HepG2 (cell line): ENCODE data around the gene OSTF1. TPM values are rescaled to one million over a fixed set of nuclear protein-coding genes. Genes with fewer than 3 reads are reported as not detected.

ENCODE experiments used
- ATAC-seq: fragments of 200-7000 bp; cut with Tn5 transposase; 3 replicates; pipeline ENCODE4 v1.9.1; 2020; ENCODE audit warnings: mild to moderate bottlenecking, moderate library complexity
- BruUV-seq: library from RNA; stranded (reverse); fragments of 400-500 nt; replicated peaks from 2 replicates; lab custom pipeline; 2021; lab: Mats Ljungman, UMichigan
- CTCF ChIA-PET: fragments of 300-600 bp; formaldehyde crosslinking; extraction: SDS; loops from one replicate; lab custom pipeline; 2021; ENCODE audit warnings: low total read pairs, inconsistent platforms, low intra/inter-chr PET ratio; lab: Yijun Ruan, JAX
- POLR2A ChIA-PET: fragments of 350-600 bp; sonication (Branson Sonifier 250); formaldehyde crosslinking; loops from one replicate; lab custom pipeline; 2020; ENCODE audit warnings: antibody characterized with exemption, inconsistent platforms; lab: Yijun Ruan, JAX
- DNase-seq: peaks from one replicate; pipeline ENCODE4 v3.0.0-alpha.2; 2015; ENCODE audit warnings: low spot score
- FAIRE-seq: peaks from 3 replicates; lab custom pipeline; 2011; peaks lifted over from hg19 to GRCh38; lab: Jason Lieb, UNC
- H2AFZ ChIP-seq: one replicate; pipeline ENCODE4 v1.6.1; 2011; ENCODE audit warnings: low read length, inconsistent platforms
- H3K27ac ChIP-seq: fragments of 300-600 bp; 3 replicates; pipeline ENCODE4 v1.8.0; 2011; ENCODE audit warnings: mixed run types, mild to moderate bottlenecking, mixed read lengths, low read length, inconsistent platforms; ENCODE audit not compliant: insufficient read depth; ENCODE audit errors: extremely low read length
- H3K27me3 ChIP-seq, 2 experiments: fragments of 200-600 bp in 1 of 2; 2 replicates in 1 of 2; 3 replicates in 1 of 2; pipeline versions ENCODE4 v1.6.0 to v1.8.0; 2011; ENCODE audit warnings: low read length in 2 of 2, mild to moderate bottlenecking in 2 of 2, moderate library complexity in 2 of 2, inconsistent platforms in 1 of 2; ENCODE audit not compliant: insufficient read depth in 2 of 2, control insufficient read depth in 1 of 2
- H3K36me3 ChIP-seq, 2 experiments: fragments of 200-600 bp in 1 of 2; replicated peaks in 1 of 2; 2 replicates in 1 of 2; 3 replicates in 1 of 2; pipeline versions ENCODE4 v1.5.1 to v1.8.0; 2011; ENCODE audit warnings: low read length in 2 of 2, inconsistent platforms in 1 of 2; ENCODE audit not compliant: insufficient read depth in 2 of 2, control insufficient read depth in 1 of 2
- H3K4me1 ChIP-seq: 2 replicates; pipeline ENCODE4 v1.5.1; 2012; ENCODE audit warnings: low read length, inconsistent platforms; ENCODE audit not compliant: insufficient read depth
- H3K4me2 ChIP-seq: 2 replicates; pipeline ENCODE4 v1.6.0; 2011; ENCODE audit warnings: low read depth, low read length, inconsistent platforms
- H3K4me3 ChIP-seq, 3 experiments: fragments of 200-600 bp in 1 of 3; sonication (generic), shearing (Covaris generic) in 1 of 3; replicated peaks in 1 of 3; 2 replicates each; pipeline ENCODE4 v1.5.1; 2011 to 2016; ENCODE audit warnings: low read length in 3 of 3, inconsistent platforms in 2 of 3, low read depth in 2 of 3, mild to moderate bottlenecking in 2 of 3, control low read depth in 1 of 3, mixed read lengths in 1 of 3; ENCODE audit not compliant: insufficient read depth in 1 of 3
- H3K79me2 ChIP-seq: one replicate; pipeline ENCODE4 v1.6.1; 2011; ENCODE audit warnings: low read length, inconsistent platforms; ENCODE audit not compliant: insufficient read depth
- H3K9ac ChIP-seq: 2 replicates; pipeline ENCODE4 v1.6.0; 2011; ENCODE audit warnings: mild to moderate bottlenecking, low read depth, low read length, inconsistent platforms; ENCODE audit not compliant: insufficient read depth
- H3K9me3 ChIP-seq: 2 replicates; pipeline ENCODE4 v1.5.1; 2012; ENCODE audit warnings: mild to moderate bottlenecking, low read length
- H4K20me1 ChIP-seq: 2 replicates; pipeline ENCODE4 v1.6.0; 2011; ENCODE audit warnings: inconsistent platforms, mild to moderate bottlenecking, low read length, moderate library complexity; ENCODE audit not compliant: insufficient read depth
- ATF4 ChIP-seq, 2 experiments: fragments of 450-650 bp in 1 of 2; sonication (generic) in 1 of 2; formaldehyde crosslinking; IDR thresholded peaks; 2 replicates each; pipeline versions ENCODE4 v1.5.0 to v1.8.0; 2020 to 2022; ENCODE audit warnings: mild to moderate bottlenecking in 1 of 2, missing genetic modification reagents in 1 of 2
- ESRRA ChIP-seq: sonication (generic); formaldehyde crosslinking; IDR thresholded peaks from 2 replicates; pipeline ENCODE4 v1.5.1; 2020; ENCODE audit warnings: mild to moderate bottlenecking, low read depth, missing genetic modification reagents
- KAT8 ChIP-seq: IDR thresholded peaks from 2 replicates; pipeline ENCODE4 v1.6.1; 2016; ENCODE audit warnings: missing genetic modification reagents, missing compliant biosample characterization
- MTF2 ChIP-seq: sonication (generic); formaldehyde crosslinking; IDR thresholded peaks from 2 replicates; pipeline ENCODE4 v1.5.0; 2020; ENCODE audit warnings: missing genetic modification reagents, borderline replicate concordance
- NONO ChIP-seq, 2 experiments: fragments of 450-650 bp in 1 of 2; sonication (generic) in 1 of 2; formaldehyde crosslinking in 1 of 2; IDR thresholded peaks in 1 of 2; conservative IDR thresholded peaks in 1 of 2; 2 replicates each; pipeline versions ENCODE4 v1.6.1 to v1.8.0; 2017 to 2022; ENCODE audit warnings: mild to moderate bottlenecking in 1 of 2, missing genetic modification reagents in 1 of 2, moderate library complexity in 1 of 2
- PHB2 ChIP-seq: fragments of 450-650 bp; IDR thresholded peaks from 2 replicates; pipeline ENCODE4 v1.6.1; 2018; ENCODE audit not compliant: partially characterized antibody
- RAD21 ChIP-seq: fragments of 450-650 bp; formaldehyde crosslinking; IDR thresholded peaks from 2 replicates; pipeline ENCODE4 v1.5.0; 2020; ENCODE audit warnings: mild to moderate bottlenecking
- REXO4 ChIP-seq: sonication (generic); formaldehyde crosslinking; IDR thresholded peaks from 2 replicates; pipeline ENCODE4 v1.8.0; 2022; ENCODE audit warnings: missing genetic modification reagents, mild to moderate bottlenecking, borderline replicate concordance
- RXRB ChIP-seq: IDR thresholded peaks from 2 replicates; pipeline ENCODE4 v1.6.1; 2016; ENCODE audit warnings: borderline replicate concordance, missing genetic modification reagents, missing compliant biosample characterization
- SIX4 ChIP-seq: sonication (generic); formaldehyde crosslinking; IDR thresholded peaks from 2 replicates; pipeline ENCODE4 v1.4.0; 2020; ENCODE audit warnings: missing genetic modification reagents
- ZBTB3 ChIP-seq: sonication (generic); formaldehyde crosslinking; IDR thresholded peaks from 2 replicates; pipeline ENCODE4 v1.4.0; 2020; ENCODE audit warnings: low read depth, mild to moderate bottlenecking, moderate library complexity, missing genetic modification reagents, borderline replicate concordance
- ZBTB38 ChIP-seq: sonication (generic); formaldehyde crosslinking; IDR thresholded peaks from 2 replicates; pipeline ENCODE4 v1.5.1; 2020; ENCODE audit warnings: mild to moderate bottlenecking, missing genetic modification reagents
- ZFP82 ChIP-seq: sonication (generic); formaldehyde crosslinking; IDR thresholded peaks from 2 replicates; pipeline ENCODE4 v1.5.1; 2020; ENCODE audit warnings: mild to moderate bottlenecking, missing genetic modification reagents, borderline replicate concordance
- ZSCAN12 ChIP-seq: sonication (generic); formaldehyde crosslinking; IDR thresholded peaks from 2 replicates; pipeline ENCODE4 v1.9.0; 2021; ENCODE audit warnings: mild to moderate bottlenecking, missing genetic modification reagents
- WGBS: methylation state at CpG from one replicate; pipeline ENCODE4 v1.1.6; 2017; ENCODE audit warnings: low lambda C conversion rate; 5-methylcytosine and 5-hydroxymethylcytosine counted together
- in situ Hi-C: cut with HindIII; loops from 2 replicates; pipeline ENCODE4 v1.10.0; 2017; ENCODE audit warnings: low pct_unique_long_range_greater_than_20kb; ENCODE audit not compliant: extremely low pct_ligation_motif_present
- intact Hi-C: fragments of 100-400 bp; cut with micrococcal nuclease; formaldehyde crosslinking; loops from one replicate; pipeline ENCODE4 v1.10.0; 2022; ENCODE audit not compliant: unreplicated experiment
- polyA plus RNA-seq, 8 experiments: library from polyadenylated mRNA; depleted of rRNA in 3 of 8; stranded (reverse) in 7 of 8; unstranded in 1 of 8; fragments of >200 nt; fragmentation: Illumina TruSeq in 4 of 8; extraction: Trizol in 4 of 8; gene quantifications; 2 replicates each; pipeline versions ENCODE4 v1.2.1 to v1.2.3, GENCODE V29; 2011 to 2016; ENCODE audit warnings: low read depth in 4 of 8, missing spikeins in 1 of 8, mixed read lengths in 1 of 8; ENCODE audit not compliant: insufficient read depth in 1 of 8
- total RNA-seq, 5 experiments: library from RNA; depleted of rRNA; stranded (reverse); fragments of >200 nt; fragmentation: Illumina TruSeq; extraction: Trizol; gene quantifications; 2 replicates each; pipeline ENCODE4 v1.2.3, GENCODE V29; 2016; ENCODE audit warnings: low read depth in 1 of 5
- TF ChIP-seq, protein P1 (sequence below): sonication (generic); formaldehyde crosslinking; IDR thresholded peaks from 2 replicates; pipeline ENCODE4 v1.5.0; 2020; ENCODE audit warnings: mild to moderate bottlenecking, low read depth, missing genetic modification reagents, borderline replicate concordance

The OSTF1 gene
- total and polyA plus RNA-seq, 2 of the 13 experiments (the other 11 are each of a cell fraction or from before 2014, with no cell fraction given): 16.8 to 39.0 TPM

GRCh38 chr9:75146229-75146628 is 57.9 kb downstream of the OSTF1 start:
- no peaks in the 10 kb centered on the region for H3K79me2 ChIP-seq
- no peak for DNase-seq
- H3K9me3 ChIP-seq: no peaks in the 10 kb centered on the region
- H3K4me2 ChIP-seq: no peak overlapping the region
- H3K4me3 ChIP-seq: no peak overlapping the region
- ChIA-PET POLR2A (no interaction called here), CTCF (no interaction called here)
- H3K36me3 ChIP-seq: peaks cover 0 to 21% of the 10 kb centered on the region in 2 experiments; a peak in 3 of 5 replicates
- FAIRE-seq: no peak
- ATAC-seq: no peak
- no peak overlapping the region for H2AFZ ChIP-seq
- H4K20me1 ChIP-seq: no peaks in the 10 kb centered on the region
- no TSS peak for BruUV-seq
- in situ Hi-C loops: no loop called here
- H3K9ac ChIP-seq: no peak overlapping the region
- H3K27me3 ChIP-seq: no peaks in the 10 kb centered on the region
- 97% methylated on average over 3 of the region's 3 CpGs for WGBS
- no peak for TF ChIP-seq RAD21 (CRISPR knock-in tag)
- no peak for TF ChIP-seq ZBTB3 (CRISPR knock-in tag)
- TF ChIP-seq, protein P1, sequence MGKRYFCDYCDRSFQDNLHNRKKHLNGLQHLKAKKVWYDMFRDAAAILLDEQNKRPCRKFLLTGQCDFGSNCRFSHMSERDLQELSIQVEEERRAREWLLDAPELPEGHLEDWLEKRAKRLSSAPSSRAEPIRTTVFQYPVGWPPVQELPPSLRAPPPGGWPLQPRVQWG (CRISPR knock-in tag): no peak
- TF ChIP-seq REXO4 (CRISPR knock-in tag): no peak
- no peak for TF ChIP-seq NONO (IDR thresholded peaks at IDR 0.05)
- no peak for TF ChIP-seq NONO (CRISPR knock-in tag; conservative IDR thresholded peaks at IDR 0.05)
- TF ChIP-seq PHB2: no peak
- no peak for TF ChIP-seq RXRB
- TF ChIP-seq, all 625 proteins: peak for 0
- Histone ChIP-seq H3K27ac (no peak overlapping the region), H3K4me1 (no peaks in the 10 kb centered on the region)
- intact Hi-C loops: no loop called here

DNA sequence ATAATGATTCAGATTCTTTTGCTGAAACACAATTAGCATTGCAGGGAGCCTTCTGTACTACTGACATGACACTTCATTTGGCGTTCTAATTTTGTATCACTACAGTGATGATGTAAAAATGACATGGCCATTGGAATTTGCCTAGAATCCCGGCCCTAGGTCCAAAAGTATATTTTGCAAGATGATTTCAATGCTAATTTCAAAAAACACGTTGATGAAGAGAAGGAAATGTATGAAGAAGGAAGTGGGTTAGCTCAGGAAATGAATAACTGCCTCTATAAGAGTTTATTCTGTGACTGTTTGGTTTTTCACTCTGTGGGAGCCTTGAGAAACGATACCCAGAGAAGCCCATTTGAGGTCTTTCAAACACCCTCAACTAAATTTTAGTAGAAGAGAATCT is 59.3 kb downstream of the OSTF1 start:
- H2AFZ ChIP-seq: no peak overlapping the region
- POLR2A ChIA-PET: no interaction called here
- no peaks in the 10 kb centered on the region for H4K20me1 ChIP-seq
- no peak overlapping the region for H3K4me2 ChIP-seq
- in situ Hi-C loops: no loop called here
- no peak for ATAC-seq
- no peak overlapping the region for H3K27ac ChIP-seq
- no TSS peak for BruUV-seq
- FAIRE-seq: no peak
- H3K36me3 ChIP-seq: peaks cover 0 to 15% of the 10 kb centered on the region in 2 experiments; a peak in 3 of 5 replicates
- no peaks in the 10 kb centered on the region for H3K79me2 ChIP-seq
- H3K27me3 ChIP-seq: no peaks in the 10 kb centered on the region
- WGBS: 95% methylated on average over 4 of the region's 4 CpGs
- intact Hi-C loops: no loop called here
- H3K4me3 ChIP-seq: no peak overlapping the region
- no peak overlapping the region for H3K9ac ChIP-seq
- H3K9me3 ChIP-seq: no peaks in the 10 kb centered on the region
- no peaks in the 10 kb centered on the region for H3K4me1 ChIP-seq
- TF ChIP-seq ZSCAN12 (CRISPR knock-in tag) (no peak), ATF4 (CRISPR knock-in tag; IDR thresholded peaks at IDR 0.05) (no peak), KAT8 (CRISPR knock-in tag) (no peak), ESRRA (CRISPR knock-in tag) (no peak), ZFP82 (CRISPR knock-in tag) (no peak), SIX4 (CRISPR knock-in tag) (no peak), MTF2 (CRISPR knock-in tag) (no peak), ZBTB38 (CRISPR knock-in tag) (no peak)
- DNase-seq: no peak
- CTCF ChIA-PET: no interaction called here
